Astrocyte (in vitro differentiated cells and primary cell): Measurements from ENCODE around the gene FEM1B.

ENCODE experiments used
- CTCF ChIP-seq: IDR thresholded peaks from 2 replicates; pipeline ENCODE4 v1.5.1; 2011; ENCODE audit warnings: low read depth, mild to moderate bottlenecking, inconsistent platforms, low read length, moderate library complexity; ENCODE audit not compliant: insufficient read depth
- EZH2 ChIP-seq: IDR thresholded peaks from 2 replicates; pipeline ENCODE4 v1.6.1; 2012; ENCODE audit warnings: mild to moderate bottlenecking, low read length, inconsistent platforms; ENCODE audit not compliant: insufficient read depth

GRCh38 chr15:68244235-68244634 lies 33.3 kb upstream of the FEM1B start:
- TF ChIP-seq CTCF, result no peak
- no peak for TF ChIP-seq EZH2
